GM19467 (cell line): Measurements from ENCODE around the gene SMG9.

ENCODE experiments used
- ATAC-seq: cut with Tn5 transposase; IDR thresholded peaks from one replicate; pipeline ENCODE4 v1.9.1; 2021; ENCODE audit warnings: mild to moderate bottlenecking, moderate library complexity; ENCODE audit not compliant: unreplicated experiment

SMG9 gene

GRCh38 chr19:43726736-43727592, 27.8 kb downstream of the SMG9 start:
- ATAC-seq: no peak

GRCh38 chr19:43725468-43725867, 29.3 kb downstream of the SMG9 start:
- peak; percentile 50 for ATAC-seq

- no peak for ATAC-seq
These were observed 29.9 kb downstream of the SMG9 start for GRCh38 chr19:43724896-43725295.

- ATAC-seq: no peak
These were observed 31.2 kb downstream of the SMG9 start for GRCh38 chr19:43723588-43723987.

- ATAC-seq: no peak
These were observed 33.2 kb downstream of the SMG9 start for GRCh38 chr19:43721469-43722048.

- no peak for ATAC-seq
These were observed 33.8 kb downstream of the SMG9 start for GRCh38 chr19:43720936-43721335.

- no peak for ATAC-seq
These were observed 34.8 kb downstream of the SMG9 start for GRCh38 chr19:43719918-43720317.

GRCh38 chr19:43719378-43719868, 35.3 kb downstream of the SMG9 start:
- no peak for ATAC-seq

- no peak for ATAC-seq
These were observed 36.0 kb downstream of the SMG9 start for GRCh38 chr19:43718627-43719377.

GRCh38 chr19:43715776-43716175, 39.0 kb downstream of the SMG9 start, which contains the start of gene IRGC:
Gene IRGC (plus strand): TSS chr19:43716076. CDS start chr19:43718559, 2,483 bp downstream.
- ATAC-seq: no peak

GRCh38 chr19:43713208-43713607, 41.6 kb downstream of the SMG9 start:
- no peak for ATAC-seq

- ATAC-seq: no peak
These were observed 42.9 kb downstream of the SMG9 start for GRCh38 chr19:43711751-43712355.

- ATAC-seq: no peak
These were observed 46.0 kb downstream of the SMG9 start for GRCh38 chr19:43708716-43709115.

- no peak for ATAC-seq
These were observed 47.5 kb downstream of the SMG9 start for GRCh38 chr19:43707158-43707712.

GRCh38 chr19:43705729-43706128, 49.0 kb downstream of the SMG9 start:
- no peak for ATAC-seq

- no peak for ATAC-seq
These were observed 50.6 kb downstream of the SMG9 start for GRCh38 chr19:43704002-43704705.

GRCh38 chr19:43700395-43701000, 54.3 kb downstream of the SMG9 start:
- no peak for ATAC-seq

- no peak for ATAC-seq
These were observed 55.0 kb downstream of the SMG9 start for GRCh38 chr19:43699506-43700394.

- no peak for ATAC-seq
These were observed 57.5 kb downstream of the SMG9 start for GRCh38 chr19:43697295-43697694.
